NK-92 (cell line): Measurements from ENCODE around the gene IRS1.
"Not testable (repeated sequence)": the region's sequence is repeated elsewhere in the genome, so short reads cannot be mapped to it uniquely, and the experiment has no call there.

Source experiments
- DNase-seq: peaks from one replicate; lab custom pipeline; 2025; ENCODE audit not compliant: unreplicated experiment; lab: John Stamatoyannopoulos, UW

The IRS1 gene

GRCh38 chr2:226799211-226799975 lies at the start of gene IRS1:
Gene IRS1 (minus strand): TSS chr2:226799820. CDS start chr2:226798738, 1,082 bp downstream.
- no peak for DNase-seq

- DNase-seq = no peak
These were observed 49.7 kb upstream of the IRS1 start for GRCh38 chr2:226849349-226849748.

- no peak for DNase-seq
These were observed 47.9 kb upstream of the IRS1 start for GRCh38 chr2:226847511-226847910.

GRCh38 chr2:226847090-226847489 lies 47.5 kb upstream of the IRS1 start:
- no peak for DNase-seq

- no peak for DNase-seq
These were observed 45.9 kb upstream of the IRS1 start for GRCh38 chr2:226845386-226846116.

GRCh38 chr2:226843001-226843400 lies 43.4 kb upstream of the IRS1 start:
- DNase-seq = not testable (repeated sequence)

GRCh38 chr2:226839951-226840350 lies 40.3 kb upstream of the IRS1 start:
- no peak for DNase-seq

GRCh38 chr2:226839161-226839560 lies 39.5 kb upstream of the IRS1 start:
- no peak for DNase-seq

- no peak for DNase-seq
These were observed 39.1 kb upstream of the IRS1 start for GRCh38 chr2:226838722-226839121.

GRCh38 chr2:226837787-226838603 lies 38.4 kb upstream of the IRS1 start:
- no peak for DNase-seq

GRCh38 chr2:226837334-226837733 lies 37.7 kb upstream of the IRS1 start:
- DNase-seq = no peak

GRCh38 chr2:226836548-226836885 lies 36.9 kb upstream of the IRS1 start:
- no peak for DNase-seq

- peak; percentile 54 for DNase-seq
These were observed 36.4 kb upstream of the IRS1 start, which contains the start of gene RHBDD1 for GRCh38 chr2:226835796-226836547. Gene RHBDD1 (plus strand): TSS chr2:226836054. CDS start chr2:226864694, 28,640 bp downstream.

- no peak for DNase-seq
These were observed 35.8 kb upstream of the IRS1 start for GRCh38 chr2:226835420-226835795.

GRCh38 chr2:226834880-226835279 lies 35.3 kb upstream of the IRS1 start:
- not testable (repeated sequence) for DNase-seq

GRCh38 chr2:226832061-226832460 lies 32.4 kb upstream of the IRS1 start:
- DNase-seq = no peak

- no peak for DNase-seq
These were observed 31.6 kb upstream of the IRS1 start for GRCh38 chr2:226831266-226831665.

- DNase-seq = no peak
These were observed 30.4 kb upstream of the IRS1 start for GRCh38 chr2:226829721-226830631.

GRCh38 chr2:226828191-226828590 lies 28.6 kb upstream of the IRS1 start:
- no peak for DNase-seq

- DNase-seq = no peak
These were observed 25.4 kb upstream of the IRS1 start for GRCh38 chr2:226825056-226825455.
